Kidney (tissue), 14 donors: ENCODE data around the gene CCDC85A. TPM values are rescaled to one million over a fixed set of nuclear protein-coding genes. Genes with fewer than 3 reads are reported as not detected.

Experiments used
- DNase-seq, 5 donors: peaks; one replicate each; pipeline ENCODE4 v3.0.0-alpha.2; 2013 to 2020
- FAIRE-seq: peaks from 2 replicates; lab custom pipeline; 2012; peaks lifted over from hg19 to GRCh38; lab: Jason Lieb, UNC
- H3K27ac ChIP-seq, 2 donors: one replicate each; pipeline ENCODE4 v1.7.0; 2013; ENCODE audit warnings: low read depth in 2 of 2, low read length in 2 of 2, inconsistent platforms in 1 of 2
- H3K27me3 ChIP-seq: one replicate; pipeline ENCODE4 v1.7.1; 2013; ENCODE audit warnings: low read length, inconsistent platforms; ENCODE audit not compliant: control insufficient read depth, insufficient read depth
- H3K36me3 ChIP-seq, 3 donors: one replicate each; pipeline versions ENCODE4 v1.7.0 to v1.7.1; 2013; ENCODE audit warnings: low read length in 3 of 3, control low read depth in 1 of 3, inconsistent platforms in 1 of 3; ENCODE audit not compliant: insufficient read depth in 3 of 3, control insufficient read depth in 2 of 3
- H3K4me1 ChIP-seq, 3 donors: one replicate each; pipeline versions ENCODE4 v1.7.0 to v1.7.1; 2013; ENCODE audit warnings: low read length in 3 of 3, inconsistent platforms in 1 of 3, low read depth in 1 of 3; ENCODE audit not compliant: control insufficient read depth in 2 of 3, insufficient read depth in 2 of 3
- H3K4me3 ChIP-seq, 3 donors: one replicate each; pipeline versions ENCODE4 v1.7.0 to v1.8.1; 2013; ENCODE audit warnings: low read length in 3 of 3, control low read depth in 1 of 3, inconsistent platforms in 1 of 3
- H3K9ac ChIP-seq, 3 donors: one replicate each; pipeline versions ENCODE4 v1.7.0 to v1.7.1; 2013; ENCODE audit warnings: low read length in 3 of 3, control low read depth in 1 of 3, inconsistent platforms in 1 of 3
- H3K9me3 ChIP-seq, 3 donors: one replicate each; pipeline versions ENCODE4 v1.7.0 to v1.7.1; 2013; ENCODE audit warnings: low read length in 3 of 3, control low read depth in 1 of 3, inconsistent platforms in 1 of 3; ENCODE audit not compliant: control insufficient read depth in 2 of 3, insufficient read depth in 1 of 3
- intact Hi-C: fragments of 100-400 bp; cut with DNase I; formaldehyde crosslinking; loops from one replicate; pipeline ENCODE4 v1.11.1; 2022
- polyA plus RNA-seq: library from polyadenylated mRNA; stranded (reverse); fragments of 350-450 nt; fragmentation: Illumina TruSeq; extraction: RNeasy Lipid Tissue Mini Kit (QIAGEN cat#74804); gene quantifications from one replicate; pipeline ENCODE4 v1.2.3, GENCODE V29; 2014; ENCODE audit warnings: low read depth, low replicate concordance; ENCODE audit not compliant: insufficient read depth
- total RNA-seq: library from RNA; stranded (reverse); fragmentation: NEBNext Ultra II Directional; extraction: Animal tissue kit (Norgen Biotek cat#: 25700); gene quantifications from one replicate; pipeline ENCODE4 v1.2.1, GENCODE V29; 2021
- TF ChIP-seq, protein P1 (sequence below): IDR thresholded peaks from 3 replicates; pipeline ENCODE4 v1.5.1; 2012; ENCODE audit warnings: mild to moderate bottlenecking, moderate library complexity, borderline replicate concordance; ENCODE audit not compliant: insufficient read depth; ENCODE audit errors: extremely low read depth
- donor health status: control.
- donor health status: control.
- donor health status: control.
- donor health status: control.
- donor health status: control.
- donor health status: DM: yes; HTN: yes; CAD: no.
- donor health status: Normal renal cell carcinoma (clear cell type).

CCDC85A gene
- total and polyA plus RNA-seq, 2 donors from 2014 or later = 0.65 to 2.1 TPM

DNA sequence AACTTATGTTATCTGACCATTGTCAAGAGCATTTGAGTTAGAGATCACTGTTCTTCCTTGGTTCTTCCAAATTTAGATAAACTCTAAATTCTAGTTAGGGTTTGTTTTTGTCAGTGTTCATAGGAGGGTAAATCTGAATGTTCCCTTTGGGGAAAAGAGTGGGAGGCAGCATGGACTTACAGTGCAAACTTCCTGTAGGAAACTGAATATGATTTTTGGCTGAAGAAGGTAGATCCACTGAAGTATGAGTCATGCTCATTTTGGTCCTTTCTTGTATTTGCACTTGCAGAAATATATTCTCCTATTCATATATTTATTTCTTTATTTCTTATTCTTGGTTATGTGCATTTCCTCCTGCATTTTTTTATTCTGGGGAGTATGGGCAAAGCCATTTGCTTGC is 27.3 kb downstream of the CCDC85A start:
- TF ChIP-seq, protein P1, sequence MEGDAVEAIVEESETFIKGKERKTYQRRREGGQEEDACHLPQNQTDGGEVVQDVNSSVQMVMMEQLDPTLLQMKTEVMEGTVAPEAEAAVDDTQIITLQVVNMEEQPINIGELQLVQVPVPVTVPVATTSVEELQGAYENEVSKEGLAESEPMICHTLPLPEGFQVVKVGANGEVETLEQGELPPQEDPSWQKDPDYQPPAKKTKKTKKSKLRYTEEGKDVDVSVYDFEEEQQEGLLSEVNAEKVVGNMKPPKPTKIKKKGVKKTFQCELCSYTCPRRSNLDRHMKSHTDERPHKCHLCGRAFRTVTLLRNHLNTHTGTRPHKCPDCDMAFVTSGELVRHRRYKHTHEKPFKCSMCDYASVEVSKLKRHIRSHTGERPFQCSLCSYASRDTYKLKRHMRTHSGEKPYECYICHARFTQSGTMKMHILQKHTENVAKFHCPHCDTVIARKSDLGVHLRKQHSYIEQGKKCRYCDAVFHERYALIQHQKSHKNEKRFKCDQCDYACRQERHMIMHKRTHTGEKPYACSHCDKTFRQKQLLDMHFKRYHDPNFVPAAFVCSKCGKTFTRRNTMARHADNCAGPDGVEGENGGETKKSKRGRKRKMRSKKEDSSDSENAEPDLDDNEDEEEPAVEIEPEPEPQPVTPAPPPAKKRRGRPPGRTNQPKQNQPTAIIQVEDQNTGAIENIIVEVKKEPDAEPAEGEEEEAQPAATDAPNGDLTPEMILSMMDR = no peak
- H3K9ac ChIP-seq = no peak overlapping the region
- no peak overlapping the region for H3K4me3 ChIP-seq
- H3K9me3 ChIP-seq = no peaks in the 10 kb centered on the region
- DNase-seq (no peak), FAIRE-seq (no peak)
- no peaks in the 10 kb centered on the region for H3K4me1 ChIP-seq
- intact Hi-C loops = no loop called here
- no peaks in the 10 kb centered on the region for H3K27me3 ChIP-seq
- no peaks in the 10 kb centered on the region for H3K36me3 ChIP-seq
- no peak overlapping the region for H3K27ac ChIP-seq

DNA sequence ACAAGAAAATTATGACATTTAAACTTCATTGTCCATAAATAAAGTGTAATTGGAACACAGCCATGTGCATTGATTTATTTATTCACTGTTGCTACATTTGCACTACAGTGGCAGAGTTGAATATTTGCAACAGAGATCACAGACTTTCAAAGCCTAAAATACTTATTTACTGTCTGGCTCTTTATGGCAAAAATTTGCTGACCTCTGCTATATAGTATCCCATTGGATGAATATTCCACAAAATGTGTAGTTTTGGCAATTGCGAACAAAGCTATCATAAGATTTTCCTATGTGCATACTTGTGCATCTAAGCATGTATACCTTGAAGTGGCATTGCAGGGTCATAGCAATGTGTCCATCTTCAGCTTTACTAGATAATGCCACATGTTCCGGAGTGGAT is 32.1 kb downstream of the CCDC85A start:
- intact Hi-C loops = no loop called here
- FAIRE-seq = no peak
- H3K9me3 ChIP-seq = no peaks in the 10 kb centered on the region

GRCh38 chr2:56217106-56217505 is 33.3 kb downstream of the CCDC85A start:
- intact Hi-C loops = no loop called here

More for the DNA sequence above, 32.1 kb downstream of the CCDC85A start:
- TF ChIP-seq, protein P1 = no peak
- Histone ChIP-seq H3K36me3 (no peaks in the 10 kb centered on the region), H3K9ac (no peak overlapping the region), H3K27me3 (no peaks in the 10 kb centered on the region), H3K27ac (no peak overlapping the region), H3K4me1 (no peaks in the 10 kb centered on the region), H3K4me3 (no peak overlapping the region)
- DNase-seq = peak in 2 of 5 donors; percentile 7 to 20

DNA sequence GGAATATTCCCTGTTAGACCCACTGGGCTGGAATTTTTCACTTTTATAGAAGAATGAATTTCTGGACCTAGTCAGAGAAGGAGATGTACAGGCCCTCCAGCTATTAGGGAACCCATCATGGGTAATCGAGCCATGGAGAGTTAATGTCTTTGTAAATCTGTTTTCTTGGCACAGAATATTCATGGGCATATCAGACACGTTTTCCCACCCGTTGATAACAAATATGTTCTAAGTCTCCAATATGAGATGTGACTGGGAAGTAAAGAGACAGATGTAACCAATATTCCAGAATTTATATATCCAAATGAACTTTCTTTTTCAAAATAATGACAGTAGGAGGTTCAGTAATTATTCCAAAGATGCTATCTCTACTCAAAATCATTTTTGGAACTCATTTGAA is 38.7 kb downstream of the CCDC85A start:
- H3K4me1 ChIP-seq = no peaks in the 10 kb centered on the region
- H3K27ac ChIP-seq = no peak overlapping the region
- TF ChIP-seq, protein P1 = no peak
- no peak overlapping the region for H3K9ac ChIP-seq
- DNase-seq = no peak
- no peaks in the 10 kb centered on the region for H3K27me3 ChIP-seq
- no peak overlapping the region for H3K4me3 ChIP-seq
- no peaks in the 10 kb centered on the region for H3K9me3 ChIP-seq
- no peak for FAIRE-seq
- intact Hi-C loops = no loop called here
- H3K36me3 ChIP-seq = no peaks in the 10 kb centered on the region

More at GRCh38 chr2:56217106-56217505, 33.3 kb downstream of the CCDC85A start:
- FAIRE-seq = no peak
- Histone ChIP-seq H3K36me3 (no peaks in the 10 kb centered on the region), H3K27me3 (no peaks in the 10 kb centered on the region), H3K9me3 (no peaks in the 10 kb centered on the region), H3K27ac (no peak overlapping the region), H3K4me1 (no peaks in the 10 kb centered on the region), H3K4me3 (no peak overlapping the region), H3K9ac (no peak overlapping the region)
- TF ChIP-seq, protein P1 = no peak
- no peak for DNase-seq
